Ureter (tissue), 1 donor: ENCODE results near the gene CCDC137. TPM values are rescaled to one million over a fixed set of nuclear protein-coding genes. Genes with fewer than 3 reads are reported as not detected.
A peak's percentile ranks its signal among the peaks of the same experiment; 100 is the strongest.
"Not testable (repeated sequence)": the region's sequence is repeated elsewhere in the genome, so short reads cannot be mapped to it uniquely, and the experiment has no call there.

Source experiments
- DNase-seq: peaks from one replicate; pipeline ENCODE4 v3.0.0-alpha.2; 2020; ENCODE audit warnings: low spot score
- total RNA-seq: library from RNA; stranded (reverse); gene quantifications from one replicate; pipeline ENCODE4 v1.2.4, GENCODE V29; 2023
- donor health status: DM: yes; HTN: yes; CAD: no.

Gene CCDC137
- total RNA-seq = 19.2 TPM

- DNase-seq = peak; percentile 97
Observed at GRCh38 chr17:81666342-81667191, at the start of gene CCDC137, which contains the start of gene OXLD1. Gene CCDC137 (plus strand): TSS chr17:81666737. CDS start chr17:81666767, 30 bp downstream. Gene OXLD1 (minus strand): TSS chr17:81666605. CDS start chr17:81666577, 28 bp downstream.

- no peak for DNase-seq
Observed at GRCh38 chr17:81616877-81617276, 49.7 kb upstream of the CCDC137 start.

GRCh38 chr17:81618307-81618706, 48.2 kb upstream of the CCDC137 start:
- not testable (repeated sequence) for DNase-seq

- no peak for DNase-seq
Observed at GRCh38 chr17:81621494-81622130, 44.9 kb upstream of the CCDC137 start.

- no peak for DNase-seq
Observed at GRCh38 chr17:81630274-81630673, 36.3 kb upstream of the CCDC137 start.

- DNase-seq = no peak
Observed at GRCh38 chr17:81631482-81631881, 35.1 kb upstream of the CCDC137 start.

GRCh38 chr17:81635431-81635830, 31.1 kb upstream of the CCDC137 start:
- DNase-seq = no peak

- DNase-seq = no peak
Observed at GRCh38 chr17:81635973-81636504, 30.5 kb upstream of the CCDC137 start.

GRCh38 chr17:81636505-81637288, 29.8 kb upstream of the CCDC137 start, which contains the start of the genes NPLOC4 and TSPAN10:
Gene NPLOC4 (minus strand): TSS chr17:81637112. CDS start chr17:81636930, 182 bp downstream.
Gene TSPAN10 (plus strand): TSS chr17:81637196. CDS start chr17:81642413, 5,217 bp downstream.
- DNase-seq = peak; percentile 89

- DNase-seq = no peak
Observed at GRCh38 chr17:81638683-81639082, 27.9 kb upstream of the CCDC137 start.

- DNase-seq = no peak
Observed at GRCh38 chr17:81640011-81640410, 26.5 kb upstream of the CCDC137 start.

- DNase-seq = no peak
Observed at GRCh38 chr17:81641825-81642489, 24.6 kb upstream of the CCDC137 start.

- no peak for DNase-seq
Observed at GRCh38 chr17:81644496-81644895, 22.0 kb upstream of the CCDC137 start.

- DNase-seq = no peak
Observed at GRCh38 chr17:81644976-81645952, 21.3 kb upstream of the CCDC137 start.

GRCh38 chr17:81646869-81647600, 19.5 kb upstream of the CCDC137 start:
- DNase-seq = no peak

GRCh38 chr17:81647640-81648012, 18.9 kb upstream of the CCDC137 start:
- DNase-seq = no peak

- no peak for DNase-seq
Observed at GRCh38 chr17:81648013-81648706, 18.4 kb upstream of the CCDC137 start.

GRCh38 chr17:81648707-81649085, 17.8 kb upstream of the CCDC137 start:
- no peak for DNase-seq

- DNase-seq = no peak
Observed at GRCh38 chr17:81650951-81651350, 15.6 kb upstream of the CCDC137 start.
